HepG2 (cell line): ENCODE measurements around the gene CISD3. TPM values are rescaled to one million over a fixed set of nuclear protein-coding genes. Genes with fewer than 3 reads are reported as not detected.

ENCODE experiments used
- ARID2 ChIP-seq: sonication (generic); formaldehyde crosslinking; IDR thresholded peaks from 2 replicates; pipeline ENCODE4 v1.8.1; 2022; ENCODE audit warnings: mild to moderate bottlenecking, missing genetic modification reagents, borderline replicate concordance
- DMAP1 ChIP-seq: IDR thresholded peaks from 2 replicates; pipeline ENCODE4 v1.6.1; 2016
- ELF3 ChIP-seq: IDR thresholded peaks from 2 replicates; pipeline ENCODE4 v1.6.1; 2016; ENCODE audit warnings: missing genetic modification reagents, missing compliant biosample characterization
- EP300 ChIP-seq, 3 experiments: sonication (generic) in 1 of 3; formaldehyde crosslinking in 1 of 3; IDR thresholded peaks; 2 replicates each; pipeline versions ENCODE4 v1.5.1 to v1.6.1; 2011 to 2020; ENCODE audit warnings: low read depth in 2 of 3, low read length in 2 of 3, borderline replicate concordance in 1 of 3, improper control_type of control experiment in 1 of 3, mild to moderate bottlenecking in 1 of 3, missing genetic modification reagents in 1 of 3, moderate library complexity in 1 of 3
- HOXA3 ChIP-seq: sonication (generic); formaldehyde crosslinking; IDR thresholded peaks from 2 replicates; pipeline ENCODE4 v1.5.0; 2020; ENCODE audit warnings: missing genetic modification reagents
- KDM2A ChIP-seq: sonication (generic); formaldehyde crosslinking; IDR thresholded peaks from 2 replicates; pipeline ENCODE4 v1.4.0; 2020; ENCODE audit warnings: low read depth, missing genetic modification reagents, borderline replicate concordance
- NFIB ChIP-seq: sonication (generic); formaldehyde crosslinking; IDR thresholded peaks from 2 replicates; pipeline ENCODE4 v1.9.0; 2021; ENCODE audit warnings: missing genetic modification reagents, mild to moderate bottlenecking, borderline replicate concordance
- NR2F6 ChIP-seq, 2 experiments: IDR thresholded peaks; 2 replicates each; pipeline ENCODE4 v1.6.1; 2016; ENCODE audit warnings: antibody characterized with exemption in 1 of 2, mild to moderate bottlenecking in 1 of 2
- ZNF232 ChIP-seq: sonication (generic); formaldehyde crosslinking; IDR thresholded peaks from 2 replicates; pipeline ENCODE4 v1.4.0; 2020; ENCODE audit warnings: missing genetic modification reagents, borderline replicate concordance
- ZNF614 ChIP-seq: IDR thresholded peaks from 2 replicates; pipeline ENCODE4 v1.6.1; 2018; ENCODE audit warnings: missing biosample characterization, missing genetic modification reagents, inconsistent platforms, borderline replicate concordance
- polyA plus RNA-seq, 8 experiments: library from polyadenylated mRNA; depleted of rRNA in 3 of 8; stranded (reverse) in 7 of 8; unstranded in 1 of 8; fragments of >200 nt; fragmentation: Illumina TruSeq in 4 of 8; extraction: Trizol in 4 of 8; gene quantifications; 2 replicates each; pipeline versions ENCODE4 v1.2.1 to v1.2.3, GENCODE V29; 2011 to 2016; ENCODE audit warnings: low read depth in 4 of 8, missing spikeins in 1 of 8, mixed read lengths in 1 of 8; ENCODE audit not compliant: insufficient read depth in 1 of 8
- total RNA-seq, 5 experiments: library from RNA; depleted of rRNA; stranded (reverse); fragments of >200 nt; fragmentation: Illumina TruSeq; extraction: Trizol; gene quantifications; 2 replicates each; pipeline ENCODE4 v1.2.3, GENCODE V29; 2016; ENCODE audit warnings: low read depth in 1 of 5
- TF ChIP-seq, protein P1 (sequence below), 2 experiments: fragments of 450-650 bp in 1 of 2; sonication (generic) in 1 of 2; formaldehyde crosslinking in 1 of 2; IDR thresholded peaks; 2 replicates each; pipeline versions ENCODE4 v1.6.1 to v1.8.0; 2016 to 2022; ENCODE audit warnings: antibody characterized with exemption in 1 of 2, mild to moderate bottlenecking in 1 of 2, missing genetic modification reagents in 1 of 2
- TF ChIP-seq, protein P2 (sequence below): sonication (generic); formaldehyde crosslinking; IDR thresholded peaks from 2 replicates; pipeline ENCODE4 v1.5.0; 2020; ENCODE audit warnings: mild to moderate bottlenecking, missing genetic modification reagents, moderate library complexity
- TF ChIP-seq, protein P3 (sequence below): IDR thresholded peaks from 2 replicates; pipeline ENCODE4 v1.6.1; 2018; ENCODE audit warnings: missing genetic modification reagents, mild to moderate bottlenecking, missing compliant biosample characterization

CISD3 gene
- total and polyA plus RNA-seq, 2 of the 13 experiments (the other 11 are each of a cell fraction or from before 2014, with no cell fraction given) = 30.0 to 34.1 TPM

- TF ChIP-seq, protein P1, sequence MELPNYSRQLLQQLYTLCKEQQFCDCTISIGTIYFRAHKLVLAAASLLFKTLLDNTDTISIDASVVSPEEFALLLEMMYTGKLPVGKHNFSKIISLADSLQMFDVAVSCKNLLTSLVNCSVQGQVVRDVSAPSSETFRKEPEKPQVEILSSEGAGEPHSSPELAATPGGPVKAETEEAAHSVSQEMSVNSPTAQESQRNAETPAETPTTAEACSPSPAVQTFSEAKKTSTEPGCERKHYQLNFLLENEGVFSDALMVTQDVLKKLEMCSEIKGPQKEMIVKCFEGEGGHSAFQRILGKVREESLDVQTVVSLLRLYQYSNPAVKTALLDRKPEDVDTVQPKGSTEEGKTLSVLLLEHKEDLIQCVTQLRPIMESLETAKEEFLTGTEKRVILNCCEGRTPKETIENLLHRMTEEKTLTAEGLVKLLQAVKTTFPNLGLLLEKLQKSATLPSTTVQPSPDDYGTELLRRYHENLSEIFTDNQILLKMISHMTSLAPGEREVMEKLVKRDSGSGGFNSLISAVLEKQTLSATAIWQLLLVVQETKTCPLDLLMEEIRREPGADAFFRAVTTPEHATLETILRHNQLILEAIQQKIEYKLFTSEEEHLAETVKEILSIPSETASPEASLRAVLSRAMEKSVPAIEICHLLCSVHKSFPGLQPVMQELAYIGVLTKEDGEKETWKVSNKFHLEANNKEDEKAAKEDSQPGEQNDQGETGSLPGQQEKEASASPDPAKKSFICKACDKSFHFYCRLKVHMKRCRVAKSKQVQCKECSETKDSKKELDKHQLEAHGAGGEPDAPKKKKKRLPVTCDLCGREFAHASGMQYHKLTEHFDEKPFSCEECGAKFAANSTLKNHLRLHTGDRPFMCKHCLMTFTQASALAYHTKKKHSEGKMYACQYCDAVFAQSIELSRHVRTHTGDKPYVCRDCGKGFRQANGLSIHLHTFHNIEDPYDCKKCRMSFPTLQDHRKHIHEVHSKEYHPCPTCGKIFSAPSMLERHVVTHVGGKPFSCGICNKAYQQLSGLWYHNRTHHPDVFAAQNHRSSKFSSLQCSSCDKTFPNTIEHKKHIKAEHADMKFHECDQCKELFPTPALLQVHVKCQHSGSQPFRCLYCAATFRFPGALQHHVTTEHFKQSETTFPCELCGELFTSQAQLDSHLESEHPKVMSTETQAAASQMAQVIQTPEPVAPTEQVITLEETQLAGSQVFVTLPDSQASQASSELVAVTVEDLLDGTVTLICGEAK (IDR thresholded peaks at IDR 0.05) = no peak
- TF ChIP-seq, protein P1 (CRISPR knock-in tag; IDR thresholded peaks at IDR 0.05) = no peak
- TF ChIP-seq KDM2A (CRISPR knock-in tag) = peak; percentile 42; the same call in 1 of the 2 replicates
- peak; percentile 59 for TF ChIP-seq DMAP1 (CRISPR knock-in tag)
- TF ChIP-seq NR2F6 (IDR thresholded peaks at IDR 0.05) = peak; percentile 17
- TF ChIP-seq NR2F6 (CRISPR knock-in tag; IDR thresholded peaks at IDR 0.05) = peak; percentile 11; the same call in 1 of the 2 replicates
- TF ChIP-seq, protein P2, sequence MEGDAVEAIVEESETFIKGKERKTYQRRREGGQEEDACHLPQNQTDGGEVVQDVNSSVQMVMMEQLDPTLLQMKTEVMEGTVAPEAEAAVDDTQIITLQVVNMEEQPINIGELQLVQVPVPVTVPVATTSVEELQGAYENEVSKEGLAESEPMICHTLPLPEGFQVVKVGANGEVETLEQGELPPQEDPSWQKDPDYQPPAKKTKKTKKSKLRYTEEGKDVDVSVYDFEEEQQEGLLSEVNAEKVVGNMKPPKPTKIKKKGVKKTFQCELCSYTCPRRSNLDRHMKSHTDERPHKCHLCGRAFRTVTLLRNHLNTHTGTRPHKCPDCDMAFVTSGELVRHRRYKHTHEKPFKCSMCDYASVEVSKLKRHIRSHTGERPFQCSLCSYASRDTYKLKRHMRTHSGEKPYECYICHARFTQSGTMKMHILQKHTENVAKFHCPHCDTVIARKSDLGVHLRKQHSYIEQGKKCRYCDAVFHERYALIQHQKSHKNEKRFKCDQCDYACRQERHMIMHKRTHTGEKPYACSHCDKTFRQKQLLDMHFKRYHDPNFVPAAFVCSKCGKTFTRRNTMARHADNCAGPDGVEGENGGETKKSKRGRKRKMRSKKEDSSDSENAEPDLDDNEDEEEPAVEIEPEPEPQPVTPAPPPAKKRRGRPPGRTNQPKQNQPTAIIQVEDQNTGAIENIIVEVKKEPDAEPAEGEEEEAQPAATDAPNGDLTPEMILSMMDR = peak; percentile 25; the same call in 1 of the 2 replicates
- TF ChIP-seq EP300 (IDR thresholded peaks at IDR 0.05; ENCODE audit: low read depth in 2 of 2, low read length in 2 of 2) = 0 out of 4 replicates have a peak, but pooled peaks of 1 of the 2 experiments have one; percentile 10
- TF ChIP-seq EP300 (CRISPR knock-in tag; IDR thresholded peaks at IDR 0.05; ENCODE audit: borderline replicate concordance) = no peak
- 0 out of 2 replicates have a peak, but pooled peaks have one; percentile 46 for TF ChIP-seq ZNF614 (CRISPR knock-in tag)
- no peak for TF ChIP-seq ZNF232 (CRISPR knock-in tag)
- TF ChIP-seq, protein P3, sequence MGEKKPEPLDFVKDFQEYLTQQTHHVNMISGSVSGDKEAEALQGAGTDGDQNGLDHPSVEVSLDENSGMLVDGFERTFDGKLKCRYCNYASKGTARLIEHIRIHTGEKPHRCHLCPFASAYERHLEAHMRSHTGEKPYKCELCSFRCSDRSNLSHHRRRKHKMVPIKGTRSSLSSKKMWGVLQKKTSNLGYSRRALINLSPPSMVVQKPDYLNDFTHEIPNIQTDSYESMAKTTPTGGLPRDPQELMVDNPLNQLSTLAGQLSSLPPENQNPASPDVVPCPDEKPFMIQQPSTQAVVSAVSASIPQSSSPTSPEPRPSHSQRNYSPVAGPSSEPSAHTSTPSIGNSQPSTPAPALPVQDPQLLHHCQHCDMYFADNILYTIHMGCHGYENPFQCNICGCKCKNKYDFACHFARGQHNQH (CRISPR knock-in tag) = 0 out of 2 replicates have a peak, but pooled peaks have one; percentile 22
- peak; percentile 36; the same call in 1 of the 2 replicates for TF ChIP-seq ARID2 (CRISPR knock-in tag)
- TF ChIP-seq NFIB (CRISPR knock-in tag) = no peak
- TF ChIP-seq ELF3 = no peak
- peak; percentile 57 for TF ChIP-seq HOXA3 (CRISPR knock-in tag)
Observed at GRCh38 chr17:38693700-38694329, 36.3 kb upstream of the CISD3 start (continued).
